Glomerular visceral epithelial cell (primary cell): ENCODE measurements around the gene DCUN1D3.
"Not testable (repeated sequence)": the region's sequence is repeated elsewhere in the genome, so short reads cannot be mapped to it uniquely, and the experiment has no call there.

Experiments used
- DNase-seq: peaks from one replicate; pipeline ENCODE4 v3.0.0-alpha.2; 2016; ENCODE audit errors: extremely low spot score

The DCUN1D3 gene

DNA sequence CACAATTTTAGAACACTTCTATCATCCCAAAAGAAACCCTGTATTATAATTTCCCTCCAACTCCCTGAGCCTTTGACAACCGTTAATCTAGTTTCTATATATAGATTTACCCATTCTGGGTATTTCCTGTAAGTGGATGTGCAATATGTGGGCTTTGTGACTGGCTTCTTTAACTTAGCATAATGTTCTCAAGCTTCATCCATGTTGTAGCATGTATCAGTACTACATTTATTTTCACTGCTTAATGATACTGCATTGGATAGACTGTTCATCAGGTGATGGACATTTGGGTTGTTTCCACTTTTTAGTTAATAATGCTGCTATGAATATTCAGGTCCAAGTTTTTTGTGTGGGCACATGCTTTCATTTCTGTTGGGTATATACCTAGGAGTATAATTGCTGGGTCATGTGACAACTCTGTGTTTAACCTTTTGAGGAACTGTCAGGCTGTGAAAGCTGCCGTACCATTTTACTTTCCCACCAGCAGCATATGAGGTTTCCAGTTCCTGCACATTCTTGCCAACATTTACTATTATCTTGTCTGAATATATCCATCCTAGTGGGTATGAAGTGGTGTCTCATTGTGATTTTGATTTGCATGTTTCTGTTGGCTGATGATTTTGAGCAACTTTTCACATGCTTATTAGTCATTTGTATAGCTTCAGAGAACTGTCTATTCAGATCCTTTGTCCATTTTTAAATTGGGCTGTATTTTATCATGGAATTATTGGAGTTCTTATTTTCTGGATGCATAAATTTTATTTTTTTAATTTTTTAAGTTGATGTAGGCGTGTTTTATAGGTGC, 77.4 kb downstream of the DCUN1D3 start:
- DNase-seq = no peak

DNA sequence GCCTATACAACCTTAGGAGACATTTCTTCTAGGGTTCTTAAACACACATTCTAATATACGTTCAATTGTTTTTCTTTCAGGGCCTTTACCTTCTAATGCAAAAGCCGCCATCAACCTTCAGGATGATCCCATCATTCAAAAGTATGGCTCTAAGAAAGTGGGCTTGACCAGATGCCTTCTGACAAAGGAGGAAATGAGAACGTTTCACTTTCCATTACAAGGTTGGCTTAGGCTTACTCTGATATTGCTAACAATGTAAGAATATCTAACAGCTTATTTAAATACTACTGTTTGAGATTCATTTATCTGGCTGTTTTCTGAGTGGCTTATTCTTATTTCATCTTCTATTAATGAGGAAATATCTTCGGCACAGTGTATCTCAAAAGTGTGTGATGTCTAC, 78.5 kb downstream of the DCUN1D3 start:
- DNase-seq = no peak

DNA sequence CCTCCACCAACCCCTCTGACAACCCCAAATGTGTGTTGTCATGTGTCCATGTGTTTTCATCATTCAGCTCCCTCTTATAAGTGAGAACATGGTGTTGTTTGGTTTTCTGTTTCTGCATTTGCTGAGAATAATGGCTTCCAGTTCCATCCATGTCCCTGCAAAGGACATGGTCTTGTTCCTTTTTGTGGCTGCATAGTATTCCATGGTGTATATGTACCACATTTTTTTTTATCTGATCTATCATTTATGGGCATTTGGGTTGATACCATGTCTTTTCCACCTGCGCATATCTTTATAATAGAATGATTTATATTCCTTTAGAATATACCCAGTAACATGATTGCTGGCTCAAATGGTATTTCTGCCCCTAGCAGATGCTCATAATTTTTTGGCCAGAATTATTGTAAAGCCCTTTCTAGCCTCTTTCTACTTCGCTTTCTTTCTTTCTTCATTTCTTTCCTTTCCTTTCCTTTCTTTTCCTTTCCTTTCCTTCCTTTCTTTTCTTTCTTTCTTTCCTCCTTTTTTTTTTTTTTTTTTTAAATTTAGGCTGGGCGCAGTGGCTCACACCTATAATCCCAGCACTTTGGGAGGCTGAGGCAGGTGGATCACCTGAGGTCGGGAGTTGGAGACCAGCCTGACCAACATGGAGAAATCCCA, 81.1 kb downstream of the DCUN1D3 start:
- DNase-seq = no peak

GRCh38 chr16:20814784-20815183, 85.4 kb downstream of the DCUN1D3 start:
- DNase-seq = no peak

DNA sequence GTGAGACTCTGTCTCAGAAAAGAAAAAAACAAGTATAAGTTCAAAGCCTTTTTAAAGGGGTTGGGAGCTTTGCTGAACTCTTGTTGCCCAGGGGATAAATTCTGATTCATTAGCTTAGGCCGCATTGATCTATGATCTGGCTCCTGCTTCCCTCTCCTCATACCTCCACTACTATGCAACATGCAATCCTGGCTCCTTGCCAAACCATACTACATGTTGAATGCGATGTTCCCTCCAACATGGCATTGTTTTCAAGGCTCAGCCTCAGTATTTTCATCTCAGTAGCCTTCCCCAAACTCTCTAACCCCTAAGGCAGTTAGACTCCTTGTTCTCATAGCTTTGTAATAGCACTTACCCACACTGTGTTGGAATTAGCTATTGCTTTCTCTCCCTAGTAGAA, 87.6 kb downstream of the DCUN1D3 start:
- no peak for DNase-seq

DNA sequence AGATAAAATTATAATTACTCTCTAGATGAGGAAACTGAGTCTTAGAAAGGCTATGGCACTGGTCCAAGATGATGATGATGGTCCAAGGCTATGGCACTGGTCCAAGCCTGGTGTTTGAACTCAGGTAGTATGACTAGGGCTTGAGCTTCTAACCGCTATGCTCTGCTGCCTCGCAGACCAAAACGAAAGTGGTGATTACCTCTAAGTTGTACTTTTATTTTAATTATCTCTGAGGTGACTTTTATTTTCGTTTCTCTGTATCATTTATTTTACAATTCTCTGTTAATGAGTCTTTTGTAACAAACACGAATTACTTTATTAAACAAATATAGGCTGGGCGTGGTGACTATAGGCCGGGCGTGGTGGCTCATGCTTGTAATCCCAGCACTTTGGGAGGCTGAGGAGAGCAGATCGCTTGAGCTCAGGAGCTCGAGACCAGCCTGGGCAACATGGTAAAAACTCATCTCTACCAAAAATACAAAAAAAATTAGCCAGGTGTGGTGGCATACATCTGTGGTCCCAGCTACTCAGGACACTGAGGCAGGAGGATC, 88.2 kb downstream of the DCUN1D3 start:
- no peak for DNase-seq

GRCh38 chr16:20807862-20808261, 92.3 kb downstream of the DCUN1D3 start:
- DNase-seq = no peak

GRCh38 chr16:20806168-20807050, 93.7 kb downstream of the DCUN1D3 start, which contains the start of the genes ERI2 and REXO5:
TSS of gene ERI2 (minus strand) at chr16:20806472. CDS start at chr16:20806430, 42 bp downstream.
TSS of gene REXO5 (plus strand) at chr16:20806527. CDS start at chr16:20806954, 427 bp downstream.
- DNase-seq = peak; percentile 94

DNA sequence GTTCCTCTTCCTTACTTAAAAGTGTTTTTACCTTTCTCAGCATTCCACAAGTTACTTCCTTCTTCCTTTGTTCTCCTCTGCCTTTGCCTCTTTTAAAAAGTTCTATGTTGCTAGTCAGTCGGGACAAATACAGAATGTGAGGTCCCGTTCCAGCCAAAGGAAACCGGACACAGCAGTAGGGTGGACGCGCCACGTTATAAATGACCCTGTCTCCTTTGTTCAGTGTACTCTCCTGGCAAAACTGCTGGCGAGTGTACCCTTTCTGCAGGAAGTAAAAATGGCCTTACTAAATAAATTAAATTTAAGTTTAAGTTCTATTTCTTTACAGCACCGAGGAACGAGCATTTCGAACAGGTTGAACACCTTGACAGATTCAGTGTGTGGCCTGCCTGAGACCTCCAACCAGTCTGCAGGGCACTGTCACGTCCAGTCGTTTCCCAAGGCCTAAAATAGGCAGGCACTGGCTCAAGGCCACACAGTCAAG, 94.4 kb downstream of the DCUN1D3 start:
- not testable (repeated sequence) for DNase-seq
